ENCODE results near the gene GMDS.

GRCh38 chr6:1892716-1893115 is 352.7 kb downstream of the GMDS start:
- TF ChIP-seq CTCF (IDR thresholded peaks at IDR 0.05; ENCODE audit: extremely low read depth in 1 of 2, insufficient read depth in 1 of 2, low read depth in 1 of 2, low read length in 2 of 2), result no peak
- TF ChIP-seq EZH2 (IDR thresholded peaks at IDR 0.05; ENCODE audit: borderline replicate concordance, low read depth, low read length, severe bottlenecking), result no peak
- TF ChIP-seq POLR2AphosphoS5 (IDR thresholded peaks at IDR 0.05; ENCODE audit: insufficient read depth, low read depth, low read length), result no peak
- no peak for TF ChIP-seq POLR2A (IDR thresholded peaks at IDR 0.05; ENCODE audit: low read depth, low read length)
- no peak for TF ChIP-seq GATA2 (IDR thresholded peaks at IDR 0.05; ENCODE audit: insufficient read depth, insufficient read length, low read depth, low read length)

Measured in endothelial cell of umbilical vein (primary cell).